GM23248 (cell line): ENCODE measurements around the gene LRRC3. TPM values are rescaled to one million over a fixed set of nuclear protein-coding genes. Genes with fewer than 3 reads are reported as not detected.
A peak's percentile ranks its signal among the peaks of the same experiment; 100 is the strongest.
"Not testable (repeated sequence)": the region's sequence is repeated elsewhere in the genome, so short reads cannot be mapped to it uniquely, and the experiment has no call there.

Experiments
- DNase-seq: peaks from one replicate; pipeline ENCODE4 v3.0.0-alpha.2; 2015
- H2AFZ ChIP-seq: fragments of 200-600 bp; sonication (generic); 2 replicates; pipeline ENCODE4 v1.6.1; 2016; ENCODE audit warnings: antibody characterized with exemption
- H3F3A ChIP-seq: fragments of 200-600 bp; sonication (generic); 2 replicates; pipeline ENCODE4 v1.6.1; 2016; ENCODE audit warnings: mild to moderate bottlenecking, antibody characterized with exemption, mixed run types; ENCODE audit not compliant: insufficient read depth
- H3K27ac ChIP-seq: fragments of 200-600 bp; sonication (generic); 2 replicates; pipeline ENCODE4 v1.5.1; 2016; ENCODE audit warnings: mild to moderate bottlenecking
- H3K27me3 ChIP-seq: fragments of 200-600 bp; sonication (generic); replicated peaks from 2 replicates; pipeline ENCODE4 v1.6.1; 2016; ENCODE audit warnings: mild to moderate bottlenecking; ENCODE audit not compliant: insufficient read depth
- H3K36me3 ChIP-seq: fragments of 200-600 bp; sonication (generic); 2 replicates; pipeline ENCODE4 v1.6.1; 2016; ENCODE audit warnings: low read depth, mild to moderate bottlenecking
- H3K4me1 ChIP-seq: fragments of 200-600 bp; sonication (generic); 2 replicates; pipeline ENCODE4 v1.6.1; 2016; ENCODE audit warnings: mild to moderate bottlenecking; ENCODE audit not compliant: insufficient read depth
- H3K4me2 ChIP-seq: fragments of 200-600 bp; sonication (generic); one replicate; pipeline ENCODE4 v1.6.1; 2016; ENCODE audit warnings: mild to moderate bottlenecking; ENCODE audit not compliant: unreplicated experiment
- H3K4me3 ChIP-seq: fragments of 200-600 bp; sonication (generic); 2 replicates; pipeline ENCODE4 v1.5.1; 2016; ENCODE audit warnings: mild to moderate bottlenecking
- H3K79me2 ChIP-seq: fragments of 200-600 bp; sonication (generic); 2 replicates; pipeline ENCODE4 v1.6.1; 2016; ENCODE audit warnings: mild to moderate bottlenecking; ENCODE audit not compliant: insufficient read depth
- H3K9ac ChIP-seq: fragments of 200-600 bp; sonication (generic); 2 replicates; pipeline ENCODE4 v1.6.1; 2016; ENCODE audit warnings: mild to moderate bottlenecking
- H3K9me2 ChIP-seq: fragments of 200-600 bp; sonication (generic); 2 replicates; pipeline ENCODE4 v1.6.1; 2016; ENCODE audit warnings: mixed run types, mild to moderate bottlenecking, moderate library complexity; ENCODE audit not compliant: insufficient read depth
- H3K9me3 ChIP-seq: fragments of 200-600 bp; sonication (generic); one replicate; pipeline ENCODE4 v1.6.1; 2017; ENCODE audit warnings: low read depth
- H4K20me1 ChIP-seq: fragments of 200-600 bp; sonication (generic); 2 replicates; pipeline ENCODE4 v1.6.0; 2016; ENCODE audit not compliant: insufficient read depth
- EZH2 ChIP-seq: fragments of 200-600 bp; sonication (generic); IDR thresholded peaks from 2 replicates; pipeline ENCODE4 v1.6.1; 2018; ENCODE audit warnings: antibody characterized with exemption, mild to moderate bottlenecking; ENCODE audit not compliant: insufficient read depth, poor library complexity, severe bottlenecking
- EZH2phosphoT487 ChIP-seq: fragments of 200-600 bp; sonication (generic); IDR thresholded peaks from 2 replicates; pipeline ENCODE4 v1.6.1; 2018; ENCODE audit warnings: antibody characterized with exemption, moderate library complexity, mild to moderate bottlenecking, low read depth; ENCODE audit not compliant: insufficient read depth
- WGBS, 2 experiments: methylation state at CpG; one replicate each; pipeline ENCODE4 v1.1.6; 2015 to 2017; ENCODE audit warnings: low lambda C conversion rate in 2 of 2, low coverage in 1 of 2; ENCODE audit errors: missing lambda C conversion rate in 2 of 2; 5-methylcytosine and 5-hydroxymethylcytosine counted together
- in situ Hi-C: fragments of 300-500 bp; cut with MboI; formaldehyde crosslinking; loops from 2 replicates; pipeline ENCODE4 v1.15.0; 2020
- polyA plus RNA-seq: library from polyadenylated mRNA; unstranded; fragments of >200 nt; fragmentation: Nextera tagmentation; extraction: Ambion mirVana; gene quantifications from 2 replicates; pipeline ENCODE4 v1.2.1, GENCODE V29; 2016
- total RNA-seq: library from RNA; depleted of rRNA; stranded (reverse); fragments of >200 nt; shearing (Covaris generic); gene quantifications from 2 replicates; pipeline ENCODE4 v1.2.3, GENCODE V29; 2014

Gene LRRC3
- total and polyA plus RNA-seq, 2 experiments from 2014 or later: 0.29 to 0.32 TPM

GRCh38 chr21:44477712-44478111, 22.4 kb downstream of the LRRC3 start:
- Histone ChIP-seq H3K4me2 (no peak overlapping the region), H3K79me2 (no peaks in the 10 kb centered on the region), H3K4me1 (no peaks in the 10 kb centered on the region), H3K9ac (no peak overlapping the region), H3F3A (no peaks in the 10 kb centered on the region), H4K20me1 (no peaks in the 10 kb centered on the region), H3K9me3 (no peaks in the 10 kb centered on the region), H3K9me2 (no peaks in the 10 kb centered on the region), H3K4me3 (no peak overlapping the region), H3K27me3 (no peaks in the 10 kb centered on the region; the same call in 1 of the 2 replicates), H3K36me3 (no peaks in the 10 kb centered on the region), H3K27ac (no peak overlapping the region), H2AFZ (no peak overlapping the region)
- DNase-seq: no peak
- TF ChIP-seq EZH2 (no peak), EZH2phosphoT487 (no peak)
- 32 to 36% methylated on average over 7 of the region's 7 CpGs for WGBS, 2 experiments
- in situ Hi-C loops: loop anchor here (10.0 kb wide), 1 partner anchor 63 kb away; no protein-coding TSS in a partner anchor

GRCh38 chr21:44478124-44478800, 23.0 kb downstream of the LRRC3 start:
- DNase-seq: no peak
- Histone ChIP-seq H3K36me3 (no peaks in the 10 kb centered on the region), H2AFZ (no peak overlapping the region), H3K27me3 (peaks cover under 1% of the 10 kb centered on the region; the same call in 1 of the 2 replicates), H3K9me3 (no peaks in the 10 kb centered on the region), H3K27ac (no peak overlapping the region), H4K20me1 (no peaks in the 10 kb centered on the region), H3K9ac (no peak overlapping the region), H3K4me1 (no peaks in the 10 kb centered on the region), H3K9me2 (no peaks in the 10 kb centered on the region), H3K4me2 (no peak overlapping the region), H3F3A (no peaks in the 10 kb centered on the region), H3K79me2 (no peaks in the 10 kb centered on the region), H3K4me3 (no peak overlapping the region)
- 66 to 67% methylated on average over 16 of the region's 16 CpGs for WGBS, 2 experiments
- in situ Hi-C loops: loop anchor here (10.0 kb wide), 1 partner anchor 63 kb away; no protein-coding TSS in a partner anchor
- TF ChIP-seq EZH2phosphoT487: no peak
- TF ChIP-seq EZH2: no peak

GRCh38 chr21:44478801-44479167, 23.5 kb downstream of the LRRC3 start:
- Histone ChIP-seq H3K27ac (no peak overlapping the region), H3K9me2 (no peaks in the 10 kb centered on the region), H3K79me2 (no peaks in the 10 kb centered on the region), H3F3A (no peaks in the 10 kb centered on the region), H3K27me3 (peaks cover 6% of the 10 kb centered on the region; the same call in 1 of the 2 replicates), H3K9ac (no peak overlapping the region), H3K4me1 (no peaks in the 10 kb centered on the region), H2AFZ (no peak overlapping the region), H3K36me3 (no peaks in the 10 kb centered on the region), H4K20me1 (no peaks in the 10 kb centered on the region), H3K4me2 (no peak overlapping the region), H3K4me3 (no peak overlapping the region), H3K9me3 (no peaks in the 10 kb centered on the region)
- WGBS, 2 experiments: 58 to 63% methylated on average over 5 of the region's 5 CpGs
- in situ Hi-C loops: loop anchor here (10.0 kb wide), 1 partner anchor 64 kb away; no protein-coding TSS in a partner anchor
- DNase-seq: no peak
- TF ChIP-seq EZH2phosphoT487 (no peak), EZH2 (no peak)

GRCh38 chr21:44479556-44480199, 24.4 kb downstream of the LRRC3 start:
- not testable (repeated sequence) for H3K4me2 ChIP-seq, H3K79me2 ChIP-seq, H3K36me3 ChIP-seq, H3K9me3 ChIP-seq, H3K27me3 ChIP-seq, H3K4me3 ChIP-seq, H3K4me1 ChIP-seq, H4K20me1 ChIP-seq, H3K9ac ChIP-seq, H3K9me2 ChIP-seq, H3K27ac ChIP-seq, H3F3A ChIP-seq, H2AFZ ChIP-seq
- DNase-seq: peak; percentile 41
- in situ Hi-C loops: loop anchor here (10.0 kb wide), 1 partner anchor 65 kb away; no protein-coding TSS in a partner anchor
- WGBS, 2 experiments: 26 to 27% methylated on average over 21 of the region's 21 CpGs
